ENCODE results near the gene NUMB. TPM values are rescaled to one million over a fixed set of nuclear protein-coding genes. Genes with fewer than 3 reads are reported as not detected.

Gene NUMB
- total RNA-seq, 2 donors from 2014 or later, result 43.8 to 45.2 TPM

GRCh38 chr14:73289729-73290128 lies 168.6 kb downstream of the NUMB start:
- DNase-seq (no peak), ATAC-seq (no peak)
- Histone ChIP-seq H3K27me3 (no peaks in the 10 kb centered on the region), H3K36me3 (replicated peaks in 1 of 2; ENCODE audit: insufficient read depth in 1 of 2, low read depth in 2 of 2) (peaks cover 0 to 4% of the 10 kb centered on the region in 2 donors), H3K4me3 (no peak overlapping the region), H3K9me3 (no peaks in the 10 kb centered on the region), H3K27ac (no peak overlapping the region), H3K4me1 (peaks cover 4% of the 10 kb centered on the region)
- no peak for TF ChIP-seq CTCF (IDR thresholded peaks at IDR 0.05)
- no peak for TF ChIP-seq POLR2A (IDR thresholded peaks at IDR 0.05)
- 65 to 70% methylated on average over 3 of the region's 3 CpGs for WGBS, 2 donors
- intact Hi-C loops (cut with DNase I), result loop anchor here (5.0 kb wide), 1 partner anchor 183 kb away; no protein-coding TSS in a partner anchor

- Histone ChIP-seq H3K27me3 (no peaks in the 10 kb centered on the region), H3K4me1 (peaks cover 4% of the 10 kb centered on the region), H3K9me3 (no peaks in the 10 kb centered on the region), H3K4me3 (no peak overlapping the region), H3K27ac (no peak overlapping the region), H3K36me3 (replicated peaks in 1 of 2; ENCODE audit: insufficient read depth in 1 of 2, low read depth in 2 of 2) (peaks cover 0 to 4% of the 10 kb centered on the region in 2 donors)
- 87 to 92% methylated on average over 3 of the region's 3 CpGs for WGBS, 2 donors
- TF ChIP-seq POLR2A (IDR thresholded peaks at IDR 0.05), result no peak
- TF ChIP-seq CTCF (IDR thresholded peaks at IDR 0.05), result no peak
- intact Hi-C loops (cut with DNase I), result no loop called here
- DNase-seq, result no peak
- no peak for ATAC-seq
Measured at GRCh38 chr14:73289308-73289707, 169.0 kb downstream of the NUMB start.

GRCh38 chr14:73287071-73287470 lies 171.3 kb downstream of the NUMB start:
- Histone ChIP-seq H3K27ac (no peak overlapping the region), H3K4me3 (no peak overlapping the region), H3K9me3 (no peaks in the 10 kb centered on the region), H3K27me3 (no peaks in the 10 kb centered on the region), H3K4me1 (peaks cover 4% of the 10 kb centered on the region), H3K36me3 (replicated peaks in 1 of 2; ENCODE audit: insufficient read depth in 1 of 2, low read depth in 2 of 2) (peaks cover 0 to 16% of the 10 kb centered on the region in 2 donors)
- intact Hi-C loops (cut with DNase I), result no loop called here
- WGBS, 2 donors, result 92 to 94% methylated on average over 5 of the region's 5 CpGs
- TF ChIP-seq CTCF (IDR thresholded peaks at IDR 0.05) (no peak), POLR2A (IDR thresholded peaks at IDR 0.05) (no peak)
- DNase-seq, result no peak
- ATAC-seq, result no peak

GRCh38 chr14:73286598-73286997 lies 171.7 kb downstream of the NUMB start:
- peaks cover 0 to 18% of the 10 kb centered on the region in 2 donors for H3K36me3 ChIP-seq (replicated peaks in 1 of 2; ENCODE audit: insufficient read depth in 1 of 2, low read depth in 2 of 2)
- TF ChIP-seq POLR2A (IDR thresholded peaks at IDR 0.05) (no peak), CTCF (IDR thresholded peaks at IDR 0.05) (no peak)
- H3K4me3 ChIP-seq, result no peak overlapping the region
- ATAC-seq (no peak), DNase-seq (no peak)
- WGBS, 2 donors, result 89 to 96% methylated on average over 2 of the region's 2 CpGs
- H3K4me1 ChIP-seq, result peaks cover 4% of the 10 kb centered on the region
- no peaks in the 10 kb centered on the region for H3K9me3 ChIP-seq
- H3K27me3 ChIP-seq, result no peaks in the 10 kb centered on the region
- no peak overlapping the region for H3K27ac ChIP-seq
- intact Hi-C loops (cut with DNase I), result no loop called here

GRCh38 chr14:73285979-73286378 lies 172.4 kb downstream of the NUMB start:
- H3K4me3 ChIP-seq, result no peak overlapping the region
- DNase-seq (no peak), ATAC-seq (no peak)
- peaks cover 4% of the 10 kb centered on the region for H3K4me1 ChIP-seq
- no peaks in the 10 kb centered on the region for H3K9me3 ChIP-seq
- no peak overlapping the region for H3K27ac ChIP-seq
- peaks cover 0 to 18% of the 10 kb centered on the region in 2 donors for H3K36me3 ChIP-seq (replicated peaks in 1 of 2; ENCODE audit: insufficient read depth in 1 of 2, low read depth in 2 of 2)
- no peaks in the 10 kb centered on the region for H3K27me3 ChIP-seq
- 93 to 96% methylated on average over 1 of the region's 1 CpG for WGBS, 2 donors
- intact Hi-C loops (cut with DNase I), result no loop called here
- TF ChIP-seq CTCF (IDR thresholded peaks at IDR 0.05) (no peak), POLR2A (IDR thresholded peaks at IDR 0.05) (no peak)
